ENCODE measurements around the gene NISCH.

NISCH gene

GRCh38 chr3:52435246-52436101, 19.9 kb upstream of the NISCH start:
- DNase-seq (ENCODE audit: low spot score): no peak

GRCh38 chr3:52436500-52437149, 18.8 kb upstream of the NISCH start:
- DNase-seq (ENCODE audit: low spot score): no peak

- no peak for DNase-seq (ENCODE audit: low spot score)
Measured at GRCh38 chr3:52437326-52438103, 17.9 kb upstream of the NISCH start.

GRCh38 chr3:52438104-52438376, 17.4 kb upstream of the NISCH start:
- DNase-seq (ENCODE audit: low spot score): no peak

GRCh38 chr3:52438579-52439425, 16.6 kb upstream of the NISCH start:
- no peak for DNase-seq (ENCODE audit: low spot score)

GRCh38 chr3:52439426-52440248, 15.8 kb upstream of the NISCH start:
- no peak for DNase-seq (ENCODE audit: low spot score)

GRCh38 chr3:52440249-52440551, 15.2 kb upstream of the NISCH start:
- no peak for DNase-seq (ENCODE audit: low spot score)

GRCh38 chr3:52440671-52441070, 14.7 kb upstream of the NISCH start:
- no peak for DNase-seq (ENCODE audit: low spot score)

GRCh38 chr3:52441091-52441771, 14.2 kb upstream of the NISCH start:
- DNase-seq (ENCODE audit: low spot score): no peak

- no peak for DNase-seq (ENCODE audit: low spot score)
Measured at GRCh38 chr3:52441772-52442332, 13.6 kb upstream of the NISCH start.

GRCh38 chr3:52442409-52443267, 12.8 kb upstream of the NISCH start:
- DNase-seq (ENCODE audit: low spot score): no peak

- no peak for DNase-seq (ENCODE audit: low spot score)
Measured at GRCh38 chr3:52443268-52443610, 12.2 kb upstream of the NISCH start.

- no peak for DNase-seq (ENCODE audit: low spot score)
Measured at GRCh38 chr3:52443791-52444687, 11.4 kb upstream of the NISCH start.

- peak; percentile 43 for DNase-seq (ENCODE audit: low spot score)
Measured at GRCh38 chr3:52444860-52445793, 10.3 kb upstream of the NISCH start, which contains the start of gene SEMA3G. TSS of gene SEMA3G (minus strand) at chr3:52445103. CDS start at chr3:52445027, 76 bp downstream.

GRCh38 chr3:52446042-52446441, 9.4 kb upstream of the NISCH start:
- DNase-seq (ENCODE audit: low spot score): no peak

- DNase-seq (ENCODE audit: low spot score): peak; percentile 77
Measured at GRCh38 chr3:52446631-52447511, 8.5 kb upstream of the NISCH start.

All from RKO (cell line).